ENCODE data around the gene TMTC3.

Gene TMTC3

GRCh38 chr12:88153959-88154358, 11.9 kb downstream of the TMTC3 start:
- no peak overlapping the region for H3K4me3 ChIP-seq (replicated peaks; ENCODE audit: insufficient read depth, low read length)
- TF ChIP-seq REST (IDR thresholded peaks at IDR 0.05; ENCODE audit: insufficient replicate concordance, low read depth) (no peak), CTCF (IDR thresholded peaks at IDR 0.05; ENCODE audit: insufficient read depth, low read length) (no peak), GABPA (IDR thresholded peaks at IDR 0.05; ENCODE audit: low read depth) (no peak), POLR2AphosphoS5 (IDR thresholded peaks at IDR 0.05; ENCODE audit: low read depth) (no peak), SPI1 (IDR thresholded peaks at IDR 0.05; ENCODE audit: borderline replicate concordance, low read depth) (no peak)
- DNase-seq (ENCODE audit: low read depth in 1 of 2, low spot score in 1 of 2): no peak

GRCh38 chr12:88156075-88156654, 14.1 kb downstream of the TMTC3 start:
- TF ChIP-seq GABPA (IDR thresholded peaks at IDR 0.05; ENCODE audit: low read depth) (no peak), POLR2AphosphoS5 (IDR thresholded peaks at IDR 0.05; ENCODE audit: low read depth) (no peak), SPI1 (IDR thresholded peaks at IDR 0.05; ENCODE audit: borderline replicate concordance, low read depth) (no peak), REST (IDR thresholded peaks at IDR 0.05; ENCODE audit: insufficient replicate concordance, low read depth) (no peak), CTCF (IDR thresholded peaks at IDR 0.05; ENCODE audit: insufficient read depth, low read length) (no peak)
- H3K27ac ChIP-seq (replicated peaks): no peak overlapping the region
- no peak for DNase-seq (ENCODE audit: low read depth in 1 of 2, low spot score in 1 of 2)
- no peaks in the 10 kb centered on the region for H3K27me3 ChIP-seq (ENCODE audit: insufficient read depth, poor library complexity, severe bottlenecking)
- no peak overlapping the region for H3K4me3 ChIP-seq (replicated peaks; ENCODE audit: insufficient read depth, low read length)

More at GRCh38 chr12:88153959-88154358, 11.9 kb downstream of the TMTC3 start:
- H3K27me3 ChIP-seq (ENCODE audit: insufficient read depth, poor library complexity, severe bottlenecking): no peaks in the 10 kb centered on the region
- H3K27ac ChIP-seq (replicated peaks): no peak overlapping the region

DNA sequence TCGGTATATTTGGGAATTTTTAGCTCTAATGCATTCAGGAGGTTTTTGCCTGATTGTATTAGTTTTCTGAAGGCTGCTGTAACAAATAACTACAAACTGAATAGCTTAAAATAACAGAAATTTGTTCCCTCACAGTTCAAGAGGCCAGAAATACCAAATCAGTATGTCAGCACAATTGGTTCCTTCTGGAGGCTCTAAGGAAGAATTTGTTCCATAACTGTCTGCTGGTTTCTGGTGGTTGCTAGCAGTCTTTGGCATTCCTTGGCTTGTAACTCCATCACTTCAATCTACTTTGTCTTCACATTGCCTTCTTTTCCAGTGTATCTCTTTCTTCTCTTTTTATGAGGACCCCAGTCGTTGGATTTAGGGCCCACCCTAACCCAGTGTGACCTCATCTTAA, 21.3 kb downstream of the TMTC3 start:
- DNase-seq (ENCODE audit: low read depth in 1 of 2, low spot score in 1 of 2): no peak
- TF ChIP-seq SPI1 (IDR thresholded peaks at IDR 0.05; ENCODE audit: borderline replicate concordance, low read depth) (no peak), POLR2AphosphoS5 (IDR thresholded peaks at IDR 0.05; ENCODE audit: low read depth) (no peak), REST (IDR thresholded peaks at IDR 0.05; ENCODE audit: insufficient replicate concordance, low read depth) (no peak), GABPA (IDR thresholded peaks at IDR 0.05; ENCODE audit: low read depth) (no peak), CTCF (IDR thresholded peaks at IDR 0.05; ENCODE audit: insufficient read depth, low read length) (no peak)
- Histone ChIP-seq H3K27ac (replicated peaks) (no peak overlapping the region), H3K27me3 (ENCODE audit: insufficient read depth, poor library complexity, severe bottlenecking) (no peaks in the 10 kb centered on the region), H3K4me3 (replicated peaks; ENCODE audit: insufficient read depth, low read length) (no peak overlapping the region)

All from HL-60 (cell line).